ENCODE results near the gene RNF223.

DNA sequence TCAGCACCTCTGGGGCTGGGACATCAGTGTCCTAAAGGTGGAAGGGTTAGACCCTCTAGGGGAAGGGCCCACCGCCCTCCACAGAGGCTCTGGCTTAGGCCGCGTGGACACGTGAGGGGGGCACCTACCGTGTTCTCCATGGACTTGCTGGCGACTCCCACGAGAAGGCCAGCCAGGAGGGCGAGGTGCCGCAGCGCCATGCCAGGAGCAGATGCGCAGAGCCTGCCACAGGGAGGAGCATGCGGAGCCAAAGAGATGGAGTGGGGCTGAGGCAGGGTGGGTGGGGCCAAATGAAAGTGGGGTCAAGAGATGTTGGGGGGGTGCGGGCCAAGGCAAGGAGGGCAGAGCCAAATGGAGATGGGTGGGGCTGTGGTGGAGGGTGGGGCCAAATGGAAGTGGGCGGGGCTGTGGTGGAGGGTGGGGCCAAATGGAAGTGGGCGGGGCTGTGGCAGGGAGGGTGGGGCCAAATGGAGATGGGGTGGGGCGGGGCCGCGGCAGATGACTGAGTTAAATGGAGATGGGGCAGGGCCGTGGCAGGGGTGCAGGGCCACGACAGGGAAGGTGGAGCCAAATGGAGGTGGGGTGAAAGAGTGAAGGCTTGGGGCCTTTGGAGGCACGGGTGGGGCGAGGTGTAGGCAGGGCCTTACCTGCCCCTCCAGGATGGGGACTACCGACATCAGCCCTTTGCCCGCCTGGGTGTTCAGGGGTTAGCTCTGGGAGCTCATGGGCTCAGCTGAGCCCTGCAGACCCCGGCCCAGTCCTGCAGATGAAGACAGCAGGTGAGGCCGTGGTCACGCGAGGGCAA lies 17.4 kb upstream of the RNF223 start:
- TF ChIP-seq CTCF (IDR thresholded peaks at IDR 0.05) = no peak
- TF ChIP-seq EP300 (IDR thresholded peaks at IDR 0.05; ENCODE audit: low read depth) = no peak
- TF ChIP-seq POLR2A (IDR thresholded peaks at IDR 0.05) = no peak
- TF ChIP-seq POLR2AphosphoS5 (IDR thresholded peaks at IDR 0.05) = no peak
